ENCODE results near the gene RYR2.
"Not testable (repeated sequence)": the region's sequence is repeated elsewhere in the genome, so short reads cannot be mapped to it uniquely, and the experiment has no call there.

The RYR2 gene

DNA sequence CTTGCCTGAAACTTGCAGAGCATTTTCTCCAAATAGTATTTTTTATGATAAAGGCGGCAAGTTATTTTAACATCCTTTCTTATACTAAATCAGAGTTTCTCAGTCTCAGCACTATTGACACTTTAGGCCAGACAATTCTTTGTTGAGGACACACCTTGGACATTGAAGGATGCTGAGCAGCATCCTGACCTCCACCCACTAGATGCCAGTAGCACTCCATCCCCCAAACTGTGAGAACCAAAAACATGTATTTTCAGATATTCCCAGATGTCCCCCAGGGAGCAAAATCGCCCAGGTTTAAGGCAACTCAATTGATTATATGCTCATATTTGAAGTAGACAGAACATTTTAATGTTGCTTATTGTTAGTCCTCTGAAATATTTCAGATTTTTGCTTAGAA, 549.4 kb downstream of the RYR2 start:
- DNase-seq: no peak

DNA sequence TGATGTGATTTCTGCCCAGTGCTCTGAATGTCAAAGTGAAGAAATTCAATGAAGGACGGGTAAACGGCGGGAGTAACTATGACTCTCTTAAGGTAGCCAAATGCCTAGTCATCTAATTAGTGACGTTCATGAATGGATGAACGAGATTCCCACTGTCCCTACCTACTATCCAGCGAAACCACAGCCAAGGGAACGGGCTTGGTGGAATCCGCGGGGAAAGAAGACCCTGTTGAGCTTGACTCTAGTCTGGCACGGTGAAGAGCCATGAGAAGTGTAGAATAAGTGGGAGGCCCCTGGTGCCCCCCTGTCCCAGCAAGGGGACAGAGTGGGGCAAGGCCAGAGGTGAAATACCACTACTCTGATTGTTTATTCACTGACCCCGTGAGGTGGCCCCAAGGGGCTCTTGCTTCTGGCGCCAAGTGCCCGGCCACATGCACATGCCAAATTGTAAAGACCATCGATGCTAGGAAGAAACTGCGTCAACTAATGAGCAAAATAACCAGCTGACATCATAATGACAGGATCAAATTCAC, 561.1 kb downstream of the RYR2 start:
- not testable (repeated sequence) for DNase-seq

DNA sequence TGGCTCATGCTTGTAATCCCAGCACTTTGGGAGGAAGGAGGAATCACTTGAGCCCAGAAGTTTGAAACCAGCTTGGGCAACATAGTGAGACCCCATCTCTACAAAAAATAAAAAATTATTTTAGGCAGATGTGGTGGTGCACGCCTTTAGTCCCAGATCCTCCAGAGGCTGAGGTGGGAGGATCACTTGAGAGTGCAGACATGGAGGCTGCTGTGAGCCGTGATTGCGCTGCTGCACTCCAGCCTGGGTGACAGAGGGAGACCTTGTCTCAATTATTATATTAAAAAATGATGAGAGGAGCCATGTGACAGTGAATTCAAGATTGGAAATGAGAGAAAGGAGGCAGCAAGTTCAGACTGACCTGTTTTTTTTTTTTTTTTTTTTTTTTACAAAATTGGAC, 566.4 kb downstream of the RYR2 start:
- no peak for DNase-seq

DNA sequence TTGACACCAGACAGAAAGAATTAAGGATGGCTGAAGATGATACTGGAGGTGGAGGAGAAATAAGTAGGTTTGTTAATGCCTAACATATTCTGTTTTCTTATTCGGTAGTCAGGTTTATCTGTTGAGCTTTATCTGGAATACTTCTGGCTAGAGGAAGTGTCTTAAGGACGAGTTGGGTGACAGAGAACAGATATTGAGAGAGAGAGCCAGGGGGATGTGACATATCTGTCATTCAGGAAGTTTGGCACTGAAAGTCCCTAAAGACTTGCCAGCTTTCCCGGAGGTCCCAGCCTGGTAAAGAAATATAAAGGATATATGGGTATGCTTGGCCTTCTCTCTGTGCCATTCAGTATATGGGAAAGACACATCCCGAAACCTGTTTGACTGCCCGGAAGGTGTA, 568.2 kb downstream of the RYR2 start:
- DNase-seq: no peak

DNA sequence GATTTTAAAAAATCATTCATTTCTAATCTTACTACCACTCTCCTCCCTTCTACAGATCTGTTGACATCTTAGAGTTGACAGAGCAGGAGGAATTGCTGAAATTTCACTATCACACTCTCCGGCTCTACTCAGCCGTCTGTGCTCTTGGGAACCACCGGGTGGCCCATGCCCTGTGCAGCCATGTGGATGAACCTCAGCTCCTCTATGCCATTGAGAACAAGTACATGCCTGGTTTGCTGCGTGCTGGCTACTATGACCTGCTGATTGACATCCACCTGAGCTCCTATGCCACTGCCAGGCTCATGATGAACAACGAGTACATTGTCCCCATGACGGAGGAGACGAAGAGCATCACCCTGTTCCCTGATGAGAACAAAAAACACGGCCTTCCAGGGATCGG, 572.0 kb downstream of the RYR2 start:
- DNase-seq: no peak

DNA sequence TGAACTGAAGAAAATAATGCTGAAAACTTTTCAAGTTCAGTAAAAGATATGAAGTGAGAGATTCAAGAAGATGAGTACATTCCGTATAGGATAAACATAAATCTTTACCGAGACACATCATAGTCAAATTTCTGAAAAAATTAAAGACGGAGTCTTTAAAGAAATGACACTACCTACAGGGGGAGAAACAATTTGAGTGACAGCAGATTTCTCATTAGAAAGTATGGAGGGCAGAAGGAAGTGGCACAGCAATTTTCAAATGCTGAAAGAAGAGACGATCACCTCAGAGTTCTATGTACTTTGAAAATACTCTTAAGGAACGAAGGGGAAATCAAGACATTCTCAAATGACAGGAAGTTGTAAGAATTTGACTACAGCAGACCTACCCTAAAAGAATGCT, 577.6 kb downstream of the RYR2 start:
- no peak for DNase-seq

DNA sequence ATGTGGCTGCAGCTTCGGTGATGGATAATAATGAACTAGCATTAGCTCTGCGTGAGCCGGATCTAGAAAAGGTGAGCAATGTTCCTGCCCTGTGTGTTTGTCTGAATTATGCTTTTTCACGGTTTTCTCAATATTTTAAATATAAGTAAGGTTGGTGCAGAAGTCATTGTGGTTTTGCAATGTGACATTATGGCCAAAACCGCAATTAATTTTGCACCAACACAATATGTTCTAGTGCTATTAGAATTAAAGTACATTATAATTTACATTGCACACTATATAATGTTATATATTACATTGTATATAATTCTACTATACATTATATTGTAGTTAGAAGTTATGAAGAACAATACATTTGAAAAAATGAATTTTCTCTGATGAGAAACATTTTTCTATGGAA, 592.9 kb downstream of the RYR2 start:
- DNase-seq: no peak

DNA sequence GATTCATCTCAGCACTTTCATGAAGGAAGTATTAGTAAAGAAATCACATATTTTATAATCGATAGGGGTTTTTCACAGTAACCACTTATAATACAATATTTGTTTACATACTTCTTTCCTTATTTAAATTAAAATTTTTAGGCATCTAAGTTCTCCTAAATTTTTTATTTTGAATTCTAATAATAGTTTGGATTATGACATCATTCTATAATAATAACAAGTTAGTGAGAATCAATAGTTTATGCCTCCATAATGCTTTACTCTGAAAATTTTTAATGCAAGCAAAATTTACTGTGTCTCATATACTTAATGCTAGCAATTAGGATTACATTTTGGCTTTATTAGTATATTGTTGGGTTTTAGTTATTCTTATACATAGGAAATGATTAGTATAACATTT, 596.6 kb downstream of the RYR2 start:
- no peak for DNase-seq

DNA sequence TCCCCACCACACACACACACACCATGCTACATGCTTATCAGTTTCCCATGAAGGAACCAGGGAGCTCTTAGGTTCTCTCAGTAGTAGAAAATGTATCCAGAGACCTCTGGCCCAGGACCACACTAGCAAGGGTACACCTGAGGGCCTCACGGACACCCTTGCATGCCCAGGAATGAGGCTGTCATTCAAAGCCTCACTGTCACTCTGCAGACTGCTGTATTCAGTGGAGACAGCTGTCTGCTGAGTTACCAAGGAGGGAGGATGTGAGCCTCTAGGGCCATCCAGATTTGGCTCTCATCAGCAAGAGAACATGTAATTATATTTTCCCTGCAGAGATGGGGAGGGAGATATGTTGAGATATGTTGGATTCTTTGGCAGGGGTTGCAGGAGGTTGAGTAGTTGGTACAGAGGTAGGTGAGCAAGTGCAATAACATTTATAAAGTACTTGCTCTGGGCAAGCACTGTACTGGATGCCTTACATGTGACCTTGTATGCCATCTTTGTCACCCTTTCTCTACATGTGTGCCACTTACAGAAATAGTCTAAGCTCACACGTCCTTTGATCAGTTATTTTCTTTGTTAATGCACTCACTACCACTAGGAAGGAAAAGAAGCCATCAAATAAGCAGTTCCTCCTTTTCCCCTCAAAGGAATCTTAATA, 598.2 kb downstream of the RYR2 start:
- no peak for DNase-seq

DNA sequence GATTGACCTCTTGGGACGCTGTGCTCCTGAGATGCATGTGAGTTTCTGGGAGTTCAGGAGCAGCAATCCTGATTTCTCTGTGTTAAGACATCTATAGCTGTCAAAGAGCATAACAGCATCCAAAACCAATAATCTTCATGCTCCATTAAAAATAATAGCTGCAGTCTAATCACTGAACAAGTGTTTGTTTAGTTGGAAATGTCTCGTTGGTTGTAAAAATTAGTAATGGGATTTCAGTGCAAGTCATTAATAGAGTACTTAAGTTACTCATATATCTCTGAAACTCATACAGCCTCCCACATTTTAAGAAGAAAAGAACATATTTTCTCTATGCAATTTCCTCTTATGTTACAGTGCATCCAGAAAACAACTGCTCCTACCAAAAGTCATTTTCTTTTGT, 599.0 kb downstream of the RYR2 start:
- DNase-seq: no peak

DNA sequence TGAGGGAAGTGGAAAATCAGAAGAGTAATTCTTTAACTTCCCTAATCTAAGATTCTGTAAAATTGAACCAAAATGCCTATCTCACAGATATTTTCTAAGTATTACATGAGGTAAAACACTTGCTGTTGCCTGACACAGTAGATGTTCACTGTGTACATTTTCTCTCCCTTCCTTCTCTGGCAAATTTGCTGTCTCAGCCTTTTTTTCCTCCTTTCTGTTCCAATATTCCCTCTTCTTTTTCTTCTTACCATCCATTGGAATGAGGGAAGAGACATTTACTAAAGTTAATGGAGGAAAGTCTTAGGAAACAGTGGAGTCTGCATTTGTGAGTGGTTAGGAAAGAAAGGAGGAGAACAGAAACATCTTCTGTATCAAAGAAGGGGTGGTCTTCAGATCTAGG, 608.8 kb downstream of the RYR2 start:
- DNase-seq: no peak

DNA sequence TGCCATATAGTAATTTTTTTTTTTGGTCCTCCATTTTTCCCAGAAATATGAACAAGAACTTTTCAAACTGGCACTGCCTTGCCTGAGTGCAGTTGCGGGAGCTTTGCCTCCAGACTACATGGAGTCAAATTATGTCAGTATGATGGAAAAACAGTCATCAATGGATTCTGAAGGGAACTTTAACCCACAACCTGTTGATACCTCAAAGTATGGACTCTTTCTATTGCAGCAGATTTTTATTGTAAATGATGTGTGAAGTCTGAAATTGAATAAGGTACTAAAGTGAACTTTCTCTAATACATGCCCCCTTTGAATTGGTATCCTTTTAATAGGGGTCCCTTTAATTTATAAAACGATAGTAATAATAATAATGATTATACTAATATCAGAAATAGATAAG, 613.8 kb downstream of the RYR2 start:
- no peak for DNase-seq

DNA sequence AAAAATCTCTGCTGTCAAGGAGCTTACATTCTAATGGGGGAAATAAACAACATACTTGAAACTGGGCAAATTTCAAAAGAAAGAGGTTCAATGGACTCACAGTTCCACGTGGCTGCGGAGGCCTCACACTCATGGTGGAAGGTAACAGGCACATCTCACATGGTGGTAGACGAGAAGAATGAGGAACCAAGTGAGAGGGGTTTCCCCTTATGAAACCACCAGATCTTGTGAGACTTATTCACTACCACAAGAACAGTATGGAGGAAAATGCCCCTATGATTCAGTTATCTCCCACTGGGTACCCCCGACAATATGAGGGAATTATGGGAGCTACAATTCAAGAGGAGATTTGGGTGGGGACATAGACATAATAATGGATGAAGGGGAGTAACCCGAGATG, 622.4 kb downstream of the RYR2 start:
- no peak for DNase-seq

DNA sequence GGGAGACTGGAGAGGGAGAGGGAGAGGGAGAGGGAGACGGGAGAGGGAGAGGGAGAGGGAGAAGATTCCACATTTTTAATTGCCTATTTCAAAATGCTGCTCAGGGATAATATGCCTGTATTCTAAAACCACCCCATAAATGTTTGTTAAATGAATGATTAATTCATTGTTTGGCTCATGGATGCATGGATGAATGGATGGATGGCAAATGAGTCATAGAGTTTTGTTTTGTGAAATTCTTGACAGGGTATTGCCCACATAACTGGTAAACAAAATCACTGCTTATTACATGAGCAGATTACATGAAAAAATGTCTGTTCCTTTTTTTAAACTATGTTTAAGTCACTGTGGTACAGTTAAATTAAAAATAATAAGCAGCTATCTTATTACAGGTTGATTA, 628.3 kb downstream of the RYR2 start:
- DNase-seq: no peak

DNA sequence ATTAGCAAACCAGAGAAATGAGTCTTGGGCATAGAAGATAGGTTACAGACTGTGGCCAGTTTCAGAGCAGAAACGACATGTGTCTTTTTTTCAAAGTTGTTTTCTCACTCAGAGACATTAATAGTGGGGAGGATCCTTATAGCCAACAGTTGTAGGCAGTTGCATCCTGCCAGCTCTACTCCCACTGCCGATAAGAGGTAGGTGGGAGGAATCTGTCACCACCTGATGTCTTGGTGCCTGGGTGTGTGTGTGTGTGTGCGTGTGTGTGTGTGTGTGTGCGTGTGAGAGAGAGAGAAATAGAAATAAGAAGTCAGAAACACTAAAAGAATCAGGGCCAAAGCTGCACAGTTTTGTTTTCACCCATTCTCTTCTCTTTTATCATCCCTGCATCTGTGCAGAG, 629.3 kb downstream of the RYR2 start:
- DNase-seq: no peak

DNA sequence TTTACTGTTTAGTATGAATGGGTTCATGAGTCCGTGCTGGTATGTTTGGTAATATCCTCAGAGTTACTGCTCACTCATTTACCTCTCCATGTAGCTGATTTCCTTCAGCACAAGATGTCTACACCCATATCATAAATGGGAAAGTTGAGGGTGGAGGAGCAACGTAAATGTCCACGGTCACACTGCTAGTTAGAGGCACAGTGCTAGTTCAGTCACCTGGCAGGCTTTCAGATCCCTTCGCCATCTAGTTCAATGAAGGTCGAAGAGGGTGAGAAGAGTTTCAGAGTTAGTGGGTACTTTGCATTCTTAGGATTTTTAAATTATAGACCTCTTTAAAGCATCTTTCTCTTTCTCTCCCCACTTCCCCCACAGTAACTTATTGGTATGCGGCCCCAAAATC, 630.0 kb downstream of the RYR2 start:
- no peak for DNase-seq

DNA sequence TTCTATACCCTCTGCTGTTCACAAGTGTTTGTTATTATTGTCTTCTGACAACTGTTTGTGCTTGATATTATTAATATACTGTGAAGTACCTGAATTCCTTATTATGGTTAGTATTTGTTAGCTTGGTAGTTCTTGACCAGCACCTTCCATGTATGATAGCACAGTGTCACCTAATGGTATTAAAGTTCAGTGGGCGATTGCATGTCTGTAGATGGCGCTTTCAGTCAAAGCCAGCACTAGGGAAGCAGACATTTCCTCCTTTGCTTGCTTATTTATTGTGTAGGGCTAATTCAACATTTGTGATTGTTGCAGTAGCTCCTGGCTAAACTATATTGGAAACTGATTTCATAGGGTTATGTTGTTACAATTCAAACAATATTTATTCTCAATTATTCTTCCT, 630.8 kb downstream of the RYR2 start:
- no peak for DNase-seq

DNA sequence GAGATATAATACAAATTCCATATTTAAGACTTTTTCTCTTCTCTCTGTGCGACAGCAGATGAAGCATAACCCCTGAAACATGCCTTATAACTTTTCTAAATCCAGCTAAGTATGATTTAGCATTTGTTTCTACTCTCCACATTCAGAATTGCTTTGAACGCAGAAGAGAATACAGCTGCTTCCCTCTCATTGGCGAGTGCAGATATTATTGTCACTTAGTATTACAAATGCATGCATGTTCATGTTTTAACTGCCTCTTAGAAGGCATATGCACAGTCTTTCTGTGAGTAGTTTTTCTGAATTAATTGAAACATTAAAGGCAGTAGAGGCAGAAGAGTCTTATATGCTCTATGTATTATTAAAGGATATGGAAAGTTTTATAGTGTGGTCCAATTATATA, 631.6 kb downstream of the RYR2 start:
- DNase-seq: no peak

DNA sequence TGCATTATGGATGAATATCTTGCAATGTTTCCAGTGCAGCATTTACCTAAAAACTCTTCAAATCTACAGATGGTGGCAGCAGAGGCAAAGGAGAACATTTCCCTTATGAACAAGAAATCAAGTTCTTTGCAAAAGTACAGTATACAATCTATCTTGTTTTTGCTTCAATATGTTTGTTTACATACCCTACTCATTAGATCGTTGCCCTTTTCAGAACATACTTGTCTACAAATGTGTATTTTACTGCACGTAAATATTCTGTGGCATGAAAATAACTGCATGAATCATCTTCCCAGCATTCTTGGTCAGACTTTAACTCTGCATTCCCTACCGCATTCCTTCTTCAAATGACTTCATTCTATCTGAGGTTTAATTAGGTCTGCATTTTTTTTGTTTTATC, 636.0 kb downstream of the RYR2 start:
- no peak for DNase-seq

DNA sequence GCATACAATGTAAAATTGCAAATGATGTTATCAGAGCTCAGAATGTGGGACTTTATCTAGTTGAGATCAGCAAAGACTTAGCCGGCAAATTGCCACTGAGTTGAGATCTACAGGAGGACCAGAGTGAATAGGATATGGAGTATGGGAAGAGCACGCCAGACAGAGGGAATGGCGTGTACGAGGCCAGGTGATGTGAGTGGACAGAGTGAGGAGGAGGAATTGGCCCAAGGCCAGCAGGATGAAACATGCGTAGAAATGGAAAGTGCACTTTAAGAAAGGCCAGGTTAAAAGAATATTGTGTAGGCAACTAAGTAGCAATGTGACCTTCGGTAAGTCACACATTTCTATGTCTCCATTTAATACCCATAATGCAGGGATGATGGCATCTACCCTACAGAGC, 637.7 kb downstream of the RYR2 start:
- DNase-seq: no peak

DNA sequence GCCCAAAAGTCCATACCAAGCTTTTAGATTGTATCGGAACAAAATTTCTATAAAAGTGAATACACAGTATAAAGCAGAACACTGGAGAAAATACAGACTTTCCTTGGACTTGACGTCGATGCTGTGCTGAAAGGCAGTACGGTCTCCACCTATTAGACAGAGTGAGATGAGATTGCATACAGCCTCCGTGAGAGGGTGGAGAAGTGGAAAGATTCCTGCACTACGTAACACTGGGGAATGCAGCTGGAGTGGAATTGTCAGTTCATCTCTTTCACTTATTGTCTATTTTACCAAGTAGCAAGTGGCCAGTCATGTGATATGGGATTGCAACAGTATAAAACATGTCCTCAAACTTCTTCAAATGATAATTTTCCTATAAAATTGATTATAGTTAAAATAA, 639.2 kb downstream of the RYR2 start:
- no peak for DNase-seq

DNA sequence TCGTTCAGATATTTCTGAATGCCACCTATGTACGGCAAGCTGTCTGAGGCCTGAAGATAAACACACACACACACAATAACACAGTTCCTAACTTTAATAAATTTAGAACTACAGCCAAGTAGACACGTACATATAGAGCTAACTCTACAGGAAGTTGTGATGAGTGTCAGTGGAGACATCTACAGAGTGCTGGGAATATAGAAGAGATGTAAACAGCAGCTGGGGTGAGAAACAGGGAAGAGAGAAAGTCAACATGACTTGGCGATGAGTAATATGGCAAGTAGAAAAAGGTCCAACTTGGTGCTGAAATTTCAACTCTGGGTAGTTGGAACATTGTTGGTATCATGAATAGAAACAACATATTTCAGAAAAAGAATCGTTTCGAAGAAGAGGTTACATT, 642.3 kb downstream of the RYR2 start:
- DNase-seq: no peak

DNA sequence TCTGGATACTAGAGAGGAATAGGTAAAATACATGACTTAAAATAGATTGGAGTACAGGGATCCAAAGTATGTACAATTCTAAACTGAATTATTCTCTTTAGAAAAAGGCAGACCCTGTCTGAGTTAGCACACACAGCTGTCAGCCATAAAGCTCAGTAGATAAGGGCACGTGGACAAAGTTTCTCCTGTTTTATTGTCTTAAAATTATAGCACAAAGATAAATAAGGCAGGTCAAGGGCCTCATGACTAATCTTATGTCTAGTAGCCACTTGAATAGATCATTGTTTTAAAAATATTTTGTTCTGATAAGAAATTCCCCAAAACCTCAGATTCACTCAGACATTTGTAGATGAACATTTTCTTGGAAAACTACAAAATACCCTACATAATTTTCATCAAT, 643.6 kb downstream of the RYR2 start:
- DNase-seq: no peak

DNA sequence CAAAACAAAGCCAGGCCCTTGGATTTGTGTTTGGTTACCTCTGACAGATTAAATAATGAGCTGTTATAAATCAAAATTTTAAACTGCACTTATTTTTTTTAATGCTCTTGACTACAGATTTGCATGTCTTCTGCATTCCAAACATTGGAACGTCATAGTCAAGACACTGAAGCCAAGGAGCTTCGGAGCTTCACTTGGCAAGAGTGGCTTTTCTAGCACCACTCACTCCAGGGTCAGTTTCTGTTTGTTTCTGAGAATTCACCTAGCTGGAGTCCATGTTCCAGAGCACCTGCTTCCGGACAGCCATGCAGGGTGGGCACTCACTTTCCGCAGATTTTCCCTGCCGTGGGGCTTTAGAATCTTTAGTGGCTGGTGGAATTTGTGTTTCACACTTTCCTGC, 645.8 kb downstream of the RYR2 start:
- DNase-seq: no peak

DNA sequence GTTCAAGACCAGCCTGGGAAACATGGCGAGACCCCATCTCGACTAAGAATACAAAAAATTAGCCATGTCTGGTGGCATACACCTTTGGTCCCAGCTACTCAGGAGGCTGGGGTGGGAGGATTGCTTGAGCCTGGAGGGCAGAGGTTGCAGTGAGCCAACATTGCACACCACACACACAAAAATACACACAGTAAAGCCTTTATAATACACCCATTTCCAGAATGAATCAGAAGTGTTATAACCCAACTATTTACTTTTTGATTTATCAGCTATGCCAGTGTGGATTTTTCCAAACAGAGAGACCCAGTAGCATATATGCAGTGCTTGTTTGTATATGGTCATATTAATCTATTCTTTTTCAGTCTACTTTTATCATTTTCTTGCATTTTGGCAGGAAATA, 648.7 kb downstream of the RYR2 start:
- no peak for DNase-seq

DNA sequence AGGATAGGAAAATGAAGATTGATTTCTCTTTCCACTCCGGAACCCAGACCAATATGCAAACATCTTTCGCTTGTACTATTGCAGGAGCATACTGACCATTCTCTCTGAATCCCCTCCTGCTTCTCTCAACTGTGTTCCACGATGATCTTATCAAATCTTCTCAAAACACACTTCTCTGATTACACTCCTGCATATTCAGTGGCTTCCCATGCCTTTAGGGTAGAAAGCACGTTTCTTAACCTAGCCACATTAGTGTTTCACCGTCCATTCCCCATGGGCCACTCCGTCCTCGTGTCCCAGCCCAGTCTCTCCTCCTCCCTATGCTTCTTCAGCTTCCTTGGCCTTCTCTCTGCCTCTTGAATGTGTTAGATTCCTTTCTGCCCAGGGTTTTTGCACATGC, 650.3 kb downstream of the RYR2 start:
- DNase-seq: no peak
